22Rv1 (cell line): ENCODE measurements around the gene PDZD4.

Experiments used
- H3K27ac ChIP-seq: fragments of 450-650 bp; 2 replicates; pipeline ENCODE4 v1.5.1; 2017
- CTCF ChIP-seq: fragments of 450-650 bp; IDR thresholded peaks from 2 replicates; pipeline ENCODE4 v1.5.1; 2017; ENCODE audit warnings: mild to moderate bottlenecking
- ZFX ChIP-seq: fragments of 450-650 bp; IDR thresholded peaks from 2 replicates; pipeline ENCODE4 v1.6.1; 2017; ENCODE audit warnings: antibody characterized with exemption, borderline replicate concordance

Gene PDZD4

GRCh38 chrX:153870791-153871360 is 40.5 kb upstream of the PDZD4 start:
- no peak overlapping the region for H3K27ac ChIP-seq
- TF ChIP-seq ZFX (no peak), CTCF (no peak)

- TF ChIP-seq CTCF, result no peak
- TF ChIP-seq ZFX, result no peak
- H3K27ac ChIP-seq, result no peak overlapping the region
Measured at GRCh38 chrX:153870288-153870690, 39.9 kb upstream of the PDZD4 start.

- TF ChIP-seq CTCF (no peak), ZFX (no peak)
- no peak overlapping the region for H3K27ac ChIP-seq
Measured at GRCh38 chrX:153869473-153870287, 39.3 kb upstream of the PDZD4 start.

- no peak overlapping the region for H3K27ac ChIP-seq
- TF ChIP-seq ZFX (no peak), CTCF (no peak)
Measured at GRCh38 chrX:153868576-153869472, 38.5 kb upstream of the PDZD4 start.

GRCh38 chrX:153867671-153868070 is 37.3 kb upstream of the PDZD4 start:
- TF ChIP-seq CTCF (no peak), ZFX (no peak)
- no peak overlapping the region for H3K27ac ChIP-seq

- no peak overlapping the region for H3K27ac ChIP-seq
- TF ChIP-seq CTCF (no peak), ZFX (no peak)
Measured at GRCh38 chrX:153867139-153867538, 36.8 kb upstream of the PDZD4 start.
